Activated naive CD8-positive, alpha-beta T cell treated with anti-CD3 and anti-CD28 coated beads, Interleukin-2, amount 10 ng/mL, durations not matched to agents 7 days and 5 days (primary cell): ENCODE results near the gene ZNF662. TPM values are rescaled to one million over a fixed set of nuclear protein-coding genes. Genes with fewer than 3 reads are reported as not detected.

Experiments
- ATAC-seq: fragments of 150-1000 bp; cut with Tn5 transposase; one replicate; pipeline ENCODE4 v1.10.0; 2021; ENCODE audit warnings: low read depth, moderate library complexity
- POLR2A ChIA-PET: fragments of 350-600 bp; sonication (Branson Sonifier 250); formaldehyde crosslinking; loops from one replicate; lab custom pipeline; 2021; ENCODE audit warnings: antibody characterized with exemption; lab: Charles Lee
- DNase-seq: peaks from one replicate; pipeline ENCODE4 v3.0.0; 2021
- H3K27ac Mint-ChIP-seq: one replicate; pipeline ENCODE4 v1.8.0; 2022; ENCODE audit warnings: mild to moderate bottlenecking, mixed read lengths
- H3K27me3 Mint-ChIP-seq: one replicate; pipeline ENCODE4 v1.8.0; 2022; ENCODE audit warnings: mild to moderate bottlenecking, moderate library complexity, mixed read lengths
- H3K36me3 Mint-ChIP-seq: one replicate; pipeline ENCODE4 v1.8.0; 2021; ENCODE audit warnings: mild to moderate bottlenecking, mixed read lengths
- H3K4me1 Mint-ChIP-seq: one replicate; pipeline ENCODE4 v1.8.0; 2021; ENCODE audit warnings: mixed read lengths
- H3K4me3 Mint-ChIP-seq: one replicate; pipeline ENCODE4 v1.8.0; 2022; ENCODE audit warnings: mild to moderate bottlenecking, moderate library complexity, mixed read lengths
- H3K9me3 Mint-ChIP-seq: one replicate; pipeline ENCODE4 v1.8.0; 2021; ENCODE audit warnings: mixed read lengths
- total RNA-seq, 2 experiments: library from RNA; stranded (reverse); gene quantifications; one replicate each; pipeline ENCODE4 v1.2.3, GENCODE V29; 2021

ZNF662 gene
- total RNA-seq, 2 experiments from 2014 or later, result 2.2 to 2.5 TPM

- H3K27ac Mint-ChIP-seq, result no peak overlapping the region
- no peak for DNase-seq
- H3K27me3 Mint-ChIP-seq, result no peaks in the 10 kb centered on the region
- POLR2A ChIA-PET, result no interaction called here
- no peak for ATAC-seq
- no peak overlapping the region for H3K4me3 Mint-ChIP-seq
- peaks cover 12% of the 10 kb centered on the region for H3K9me3 Mint-ChIP-seq
- H3K36me3 Mint-ChIP-seq, result peaks cover 9% of the 10 kb centered on the region
- peaks cover 6% of the 10 kb centered on the region for H3K4me1 Mint-ChIP-seq
Observed at GRCh38 chr3:42934111-42934510, 28.2 kb downstream of the ZNF662 start.

DNA sequence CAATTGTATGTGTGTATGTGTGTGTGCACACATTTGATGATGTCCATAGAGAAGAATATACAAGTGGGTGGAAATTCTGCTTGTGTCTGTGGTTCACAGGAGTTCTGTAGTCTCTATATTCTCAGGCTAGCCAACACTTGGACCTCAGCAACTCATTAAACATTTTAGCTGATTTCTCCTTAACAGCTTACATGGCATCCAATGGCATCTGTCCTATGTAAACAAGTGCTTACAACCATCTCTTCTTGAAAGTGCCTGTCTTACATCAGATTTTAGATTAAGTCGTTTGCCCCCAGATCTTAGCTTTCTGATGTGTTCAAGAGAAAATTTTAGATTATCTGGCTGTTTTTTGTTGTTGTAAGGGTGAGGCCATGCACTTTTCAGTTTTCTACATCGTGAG is 29.0 kb downstream of the ZNF662 start:
- ATAC-seq (no peak), DNase-seq (no peak)
- Mint-ChIP-seq H3K36me3 (peaks cover 9% of the 10 kb centered on the region), H3K4me3 (no peak overlapping the region), H3K9me3 (peaks cover 12% of the 10 kb centered on the region), H3K4me1 (peaks cover 6% of the 10 kb centered on the region), H3K27ac (no peak overlapping the region), H3K27me3 (no peaks in the 10 kb centered on the region)
- POLR2A ChIA-PET, result no interaction called here

- Mint-ChIP-seq H3K4me3 (no peak overlapping the region), H3K4me1 (peaks cover 6% of the 10 kb centered on the region), H3K9me3 (peaks cover 12% of the 10 kb centered on the region), H3K27ac (no peak overlapping the region), H3K27me3 (no peaks in the 10 kb centered on the region), H3K36me3 (peaks cover 9% of the 10 kb centered on the region)
- POLR2A ChIA-PET, result no interaction called here
- ATAC-seq (no peak), DNase-seq (no peak)
Observed at GRCh38 chr3:42935472-42935871, 29.5 kb downstream of the ZNF662 start.

- Mint-ChIP-seq H3K36me3 (peaks cover 9% of the 10 kb centered on the region), H3K4me1 (peaks cover 6% of the 10 kb centered on the region), H3K27ac (no peak overlapping the region), H3K27me3 (no peaks in the 10 kb centered on the region), H3K9me3 (peaks cover 12% of the 10 kb centered on the region), H3K4me3 (no peak overlapping the region)
- POLR2A ChIA-PET, result no interaction called here
- no peak for DNase-seq
- no peak for ATAC-seq
Observed at GRCh38 chr3:42936157-42936981, 30.4 kb downstream of the ZNF662 start.

DNA sequence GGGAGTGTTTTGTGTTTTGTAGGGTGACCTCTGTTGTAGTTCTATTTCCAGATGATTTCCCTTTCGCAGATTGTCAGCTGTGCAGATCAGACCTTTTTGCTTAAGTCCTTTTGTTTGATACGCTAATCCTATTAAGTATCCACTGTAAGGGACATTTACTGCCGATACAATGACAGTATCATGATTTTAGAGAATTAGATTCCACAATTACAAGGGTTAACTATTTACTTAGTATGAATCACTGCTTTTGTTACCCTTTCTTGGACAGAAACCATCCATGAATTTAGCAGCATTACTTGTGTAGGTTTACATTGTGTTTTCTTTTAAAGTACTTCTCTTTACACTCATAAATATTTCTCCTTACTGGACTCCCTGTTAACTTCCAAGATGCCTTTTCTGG is 31.4 kb downstream of the ZNF662 start:
- POLR2A ChIA-PET, result no interaction called here
- no peak for ATAC-seq
- Mint-ChIP-seq H3K4me1 (peaks cover 6% of the 10 kb centered on the region), H3K9me3 (peaks cover 14% of the 10 kb centered on the region), H3K4me3 (no peak overlapping the region), H3K36me3 (peaks cover 9% of the 10 kb centered on the region), H3K27me3 (no peaks in the 10 kb centered on the region), H3K27ac (no peak overlapping the region)
- no peak for DNase-seq

DNA sequence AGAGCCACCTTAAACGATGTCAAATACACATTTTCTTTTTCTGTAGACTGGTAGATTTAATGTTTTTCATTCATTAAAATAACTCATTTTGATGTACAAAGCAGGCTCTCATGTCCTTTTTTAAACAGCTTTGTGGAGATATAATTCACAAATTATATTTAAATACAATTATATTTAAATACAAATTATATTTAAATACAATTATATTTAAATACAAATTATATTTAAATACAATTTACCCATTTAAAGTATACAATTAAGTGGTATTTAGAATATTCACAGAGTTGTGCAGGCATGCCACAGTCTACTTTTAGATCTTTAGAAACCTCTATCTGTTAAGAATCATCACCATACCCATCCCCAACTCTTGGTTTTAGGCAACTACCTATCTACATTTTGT is 36.8 kb downstream of the ZNF662 start:
- no peaks in the 10 kb centered on the region for H3K4me1 Mint-ChIP-seq
- H3K9me3 Mint-ChIP-seq, result peaks cover 1% of the 10 kb centered on the region
- no peaks in the 10 kb centered on the region for H3K27me3 Mint-ChIP-seq
- no peak for DNase-seq
- H3K4me3 Mint-ChIP-seq, result no peak overlapping the region
- no peak overlapping the region for H3K27ac Mint-ChIP-seq
- POLR2A ChIA-PET, result no interaction called here
- no peaks in the 10 kb centered on the region for H3K36me3 Mint-ChIP-seq
- ATAC-seq, result no peak

- no peak for ATAC-seq
- H3K9me3 Mint-ChIP-seq, result peaks cover 1% of the 10 kb centered on the region
- POLR2A ChIA-PET, result no interaction called here
- no peak overlapping the region for H3K4me3 Mint-ChIP-seq
- no peaks in the 10 kb centered on the region for H3K36me3 Mint-ChIP-seq
- DNase-seq, result no peak
- H3K4me1 Mint-ChIP-seq, result no peaks in the 10 kb centered on the region
- no peaks in the 10 kb centered on the region for H3K27me3 Mint-ChIP-seq
- H3K27ac Mint-ChIP-seq, result no peak overlapping the region
Observed at GRCh38 chr3:42946050-42946449, 40.1 kb downstream of the ZNF662 start.

DNA sequence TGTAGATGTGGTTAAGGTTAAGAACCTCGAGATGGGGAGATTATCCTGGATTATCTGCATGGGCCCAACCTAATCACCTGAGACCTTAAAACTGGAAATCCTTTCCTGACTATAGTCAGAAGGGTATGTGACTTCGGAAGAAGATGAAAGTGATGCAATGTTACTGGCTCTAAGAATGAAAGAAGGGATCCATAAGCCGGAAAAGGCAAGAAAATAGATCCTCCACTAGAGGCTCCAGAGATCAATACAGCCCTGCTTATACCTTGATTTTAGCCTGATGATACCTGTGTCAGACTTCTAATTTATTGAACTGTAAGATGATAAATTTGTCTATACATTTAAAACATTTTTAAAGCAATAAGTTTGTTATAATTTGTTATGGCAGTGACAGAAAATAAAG is 51.6 kb downstream of the ZNF662 start:
- Mint-ChIP-seq H3K27me3 (peaks cover 2% of the 10 kb centered on the region), H3K9me3 (peaks cover 7% of the 10 kb centered on the region), H3K27ac (no peak overlapping the region), H3K4me1 (no peaks in the 10 kb centered on the region), H3K4me3 (no peak overlapping the region), H3K36me3 (peaks cover 1% of the 10 kb centered on the region)
- DNase-seq (no peak), ATAC-seq (no peak)
- POLR2A ChIA-PET, result no interaction called here

DNA sequence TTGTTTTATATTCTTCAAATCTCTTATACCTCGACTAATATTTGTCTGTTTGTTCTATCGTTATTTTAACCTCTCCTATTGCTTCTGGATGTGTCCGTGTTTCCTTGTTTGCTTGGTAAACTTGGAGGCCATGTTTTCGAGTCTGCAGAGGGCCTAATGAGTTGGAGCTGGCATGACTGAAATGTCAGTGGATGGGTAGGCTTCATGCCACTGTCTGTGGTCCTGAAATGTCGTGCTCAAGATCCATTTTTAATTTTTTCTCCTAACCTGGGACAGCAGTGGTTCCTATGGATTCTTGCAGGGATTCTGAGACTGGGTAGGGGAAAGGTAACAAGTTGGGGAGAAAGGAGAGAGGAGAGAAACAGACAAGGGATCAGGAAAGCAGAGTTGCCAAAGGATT is 54.3 kb downstream of the ZNF662 start:
- Mint-ChIP-seq H3K27me3 (peaks cover 2% of the 10 kb centered on the region), H3K27ac (no peak overlapping the region)

GRCh38 chr3:42960786-42961185 is 54.8 kb downstream of the ZNF662 start:
- Mint-ChIP-seq H3K36me3 (no peaks in the 10 kb centered on the region), H3K4me3 (no peak overlapping the region), H3K4me1 (no peaks in the 10 kb centered on the region), H3K9me3 (peaks cover 6% of the 10 kb centered on the region), H3K27me3 (peaks cover 2% of the 10 kb centered on the region), H3K27ac (no peak overlapping the region)
- POLR2A ChIA-PET, result no interaction called here
- ATAC-seq, result no peak
- no peak for DNase-seq

More for the DNA sequence above, 54.3 kb downstream of the ZNF662 start:
- DNase-seq (no peak), ATAC-seq (no peak)
- Mint-ChIP-seq H3K36me3 (no peaks in the 10 kb centered on the region), H3K4me3 (no peak overlapping the region), H3K9me3 (peaks cover 6% of the 10 kb centered on the region), H3K4me1 (no peaks in the 10 kb centered on the region)
- POLR2A ChIA-PET, result no interaction called here

DNA sequence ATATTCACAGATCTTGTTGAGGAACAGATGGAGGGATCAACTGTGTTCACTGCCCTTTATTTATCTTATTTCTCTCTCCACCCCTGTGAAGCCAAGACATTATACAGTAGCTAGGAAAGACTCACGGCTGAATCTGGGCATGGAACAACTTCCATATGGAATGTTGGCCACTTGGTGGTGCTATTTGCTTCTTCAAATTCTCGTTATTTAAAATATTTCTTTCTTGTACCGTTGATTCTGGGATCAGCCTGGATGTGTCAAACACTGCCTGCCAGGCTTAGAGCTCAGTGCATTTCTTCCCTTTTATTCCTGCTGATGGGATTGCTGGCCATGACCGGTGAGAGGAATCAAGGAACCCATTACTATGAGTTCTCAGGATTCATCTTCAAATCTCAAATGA is 55.7 kb downstream of the ZNF662 start:
- Mint-ChIP-seq H3K9me3 (peaks cover 1% of the 10 kb centered on the region), H3K4me1 (no peaks in the 10 kb centered on the region), H3K27me3 (peaks cover 2% of the 10 kb centered on the region), H3K36me3 (no peaks in the 10 kb centered on the region), H3K4me3 (no peak overlapping the region), H3K27ac (no peak overlapping the region)
- ATAC-seq, result no peak
- POLR2A ChIA-PET, result interaction anchor here (0.6 kb wide), 1 partner anchor 344 kb away, joined by 3 read pairs; no protein-coding TSS in a partner anchor
- no peak for DNase-seq

GRCh38 chr3:42963269-42963668 is 57.3 kb downstream of the ZNF662 start:
- Mint-ChIP-seq H3K27ac (no peak overlapping the region), H3K4me3 (no peak overlapping the region), H3K36me3 (no peaks in the 10 kb centered on the region), H3K4me1 (no peaks in the 10 kb centered on the region), H3K9me3 (no peaks in the 10 kb centered on the region), H3K27me3 (peaks cover 2% of the 10 kb centered on the region)
- DNase-seq (no peak), ATAC-seq (no peak)
- POLR2A ChIA-PET, result no interaction called here

DNA sequence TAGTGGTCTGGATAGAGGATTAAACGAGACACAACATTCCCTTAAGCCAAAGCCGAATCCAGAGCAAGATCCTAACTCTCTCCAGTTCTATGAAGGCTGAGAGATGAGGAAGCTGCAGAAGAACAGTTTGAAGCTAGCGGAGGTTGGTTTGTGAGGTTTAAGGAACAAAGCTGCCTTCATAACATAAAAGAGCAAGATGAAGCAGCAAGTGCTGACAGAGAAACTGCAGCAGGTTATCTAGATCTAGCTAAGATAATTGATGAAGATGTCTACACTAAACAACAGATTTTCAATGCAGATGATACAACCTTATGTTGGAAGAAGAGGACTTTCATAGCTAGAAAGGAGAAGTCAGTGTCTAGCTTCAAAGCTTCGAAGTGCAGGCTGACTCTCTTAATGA is 58.3 kb downstream of the ZNF662 start:
- Mint-ChIP-seq H3K36me3 (no peaks in the 10 kb centered on the region), H3K9me3 (no peaks in the 10 kb centered on the region), H3K4me3 (no peak overlapping the region), H3K4me1 (no peaks in the 10 kb centered on the region), H3K27ac (no peak overlapping the region), H3K27me3 (peaks cover 2% of the 10 kb centered on the region)
- DNase-seq (no peak), ATAC-seq (no peak)
- POLR2A ChIA-PET, result no interaction called here
